ENCODE data around the gene KRTAP10-12. TPM values are rescaled to one million over a fixed set of nuclear protein-coding genes. Genes with fewer than 3 reads are reported as not detected.
"Not testable (repeated sequence)": the region's sequence is repeated elsewhere in the genome, so short reads cannot be mapped to it uniquely, and the experiment has no call there.

KRTAP10-12 gene
- total RNA-seq, 2 experiments from 2014 or later, result not detected

DNA sequence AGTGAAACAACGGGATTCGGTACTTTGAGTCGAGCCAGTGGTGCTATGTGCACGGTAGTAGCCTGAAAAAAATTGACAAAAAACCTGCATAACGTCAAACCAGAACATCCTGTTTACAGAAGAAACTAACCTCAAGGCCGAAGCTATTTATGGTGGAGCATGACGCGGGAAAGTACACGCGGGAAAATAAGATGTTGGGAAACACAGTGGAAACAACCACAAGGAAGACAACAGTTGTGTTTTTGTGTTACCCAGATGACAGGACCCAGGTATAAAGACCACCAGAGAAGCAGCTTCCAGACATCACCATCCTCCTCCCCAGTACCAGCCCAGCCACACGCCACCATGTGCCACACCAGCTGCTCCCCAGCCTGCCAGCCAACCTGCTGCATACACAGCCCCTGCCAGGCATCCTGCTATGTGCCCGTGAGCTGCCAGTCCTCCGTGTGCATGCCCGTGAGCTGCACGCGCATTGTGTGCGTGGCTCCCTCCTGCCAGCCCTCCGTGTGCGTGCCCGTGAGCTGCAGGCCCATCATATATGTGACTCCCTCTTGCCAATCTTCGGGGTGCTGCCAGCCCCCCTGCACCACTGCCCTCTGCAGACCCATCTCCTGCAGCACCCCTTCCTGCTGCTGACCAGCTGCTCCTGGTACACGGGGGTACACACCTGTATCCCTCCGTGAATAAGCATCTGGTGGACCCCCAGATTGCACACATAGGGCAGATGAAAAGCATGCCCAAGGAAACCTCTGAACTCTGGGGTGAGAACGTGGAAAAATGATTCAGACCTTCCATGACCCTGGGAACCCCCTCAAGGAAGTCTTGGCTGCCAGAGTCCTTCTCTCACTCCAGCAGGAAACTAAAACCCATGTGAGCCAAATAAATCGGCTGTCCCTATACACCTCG, 39.1 kb upstream of the KRTAP10-12 start, which contains the start of gene KRTAP12-3:
KRTAP12-3 (plus strand) TSS at position 298 of the 906 bp plus-strand sequence; CDS start at position 346, 48 bp downstream.
- peaks cover 49% of the 10 kb centered on the region for H3K4me1 Mint-ChIP-seq (ENCODE audit: low read depth)
- peak within 1 kb of the TSS; percentile 48 for H3K4me3 Mint-ChIP-seq
- H3K27me3 Mint-ChIP-seq (ENCODE audit: low read depth), result no peaks in the 10 kb centered on the region
- intact Hi-C loops (cut with micrococcal nuclease), result loop anchor here (1.0 kb wide), 2 partner anchors 39 to 256 kb away; no protein-coding TSS in a partner anchor
- H3K27ac Mint-ChIP-seq, result peak within 1 kb of the TSS; percentile 76
- CTCF ChIA-PET, result interaction anchor here (1.1 kb wide), 1 partner anchor 9 kb away, joined by 3 read pairs; no protein-coding TSS in a partner anchor
- H3K36me3 Mint-ChIP-seq (ENCODE audit: low read depth), result peaks cover 7% of the 10 kb centered on the region
- peak; percentile 45 for DNase-seq
- peaks cover 33% of the 10 kb centered on the region for H3K9me3 Mint-ChIP-seq

DNA sequence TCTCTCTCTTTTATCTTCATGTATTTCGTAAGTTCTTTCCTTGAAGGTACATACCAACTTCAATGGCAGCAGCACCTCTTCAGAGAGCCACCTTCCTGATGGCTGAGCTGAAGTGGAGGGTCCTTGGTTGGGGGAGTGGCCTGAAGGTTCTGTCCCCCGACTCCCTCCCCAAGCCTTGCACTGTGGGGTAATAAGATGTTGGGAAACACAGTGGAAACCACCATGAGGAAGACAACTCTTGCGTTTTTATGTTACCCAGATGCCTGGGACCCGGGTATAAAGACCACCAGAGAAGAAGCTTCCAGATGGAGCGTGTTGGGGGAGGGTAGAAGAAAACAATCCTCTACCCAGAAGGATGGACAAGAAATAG, 38.4 kb upstream of the KRTAP10-12 start:
- H3K27ac Mint-ChIP-seq, result peak overlapping the region; percentile 67
- H3K9me3 Mint-ChIP-seq, result peaks cover 31% of the 10 kb centered on the region
- intact Hi-C loops (cut with micrococcal nuclease), result loop anchor here (1.0 kb wide), 1 partner anchor 39 kb away; no protein-coding TSS in a partner anchor
- CTCF ChIA-PET, result interaction anchor here (1.1 kb wide), 1 partner anchor 9 kb away, joined by 3 read pairs; no protein-coding TSS in a partner anchor
- no peak overlapping the region for H3K4me3 Mint-ChIP-seq
- H3K27me3 Mint-ChIP-seq (ENCODE audit: low read depth), result no peaks in the 10 kb centered on the region
- H3K36me3 Mint-ChIP-seq (ENCODE audit: low read depth), result peaks cover 7% of the 10 kb centered on the region
- DNase-seq, result no peak
- H3K4me1 Mint-ChIP-seq (ENCODE audit: low read depth), result peaks cover 48% of the 10 kb centered on the region

DNA sequence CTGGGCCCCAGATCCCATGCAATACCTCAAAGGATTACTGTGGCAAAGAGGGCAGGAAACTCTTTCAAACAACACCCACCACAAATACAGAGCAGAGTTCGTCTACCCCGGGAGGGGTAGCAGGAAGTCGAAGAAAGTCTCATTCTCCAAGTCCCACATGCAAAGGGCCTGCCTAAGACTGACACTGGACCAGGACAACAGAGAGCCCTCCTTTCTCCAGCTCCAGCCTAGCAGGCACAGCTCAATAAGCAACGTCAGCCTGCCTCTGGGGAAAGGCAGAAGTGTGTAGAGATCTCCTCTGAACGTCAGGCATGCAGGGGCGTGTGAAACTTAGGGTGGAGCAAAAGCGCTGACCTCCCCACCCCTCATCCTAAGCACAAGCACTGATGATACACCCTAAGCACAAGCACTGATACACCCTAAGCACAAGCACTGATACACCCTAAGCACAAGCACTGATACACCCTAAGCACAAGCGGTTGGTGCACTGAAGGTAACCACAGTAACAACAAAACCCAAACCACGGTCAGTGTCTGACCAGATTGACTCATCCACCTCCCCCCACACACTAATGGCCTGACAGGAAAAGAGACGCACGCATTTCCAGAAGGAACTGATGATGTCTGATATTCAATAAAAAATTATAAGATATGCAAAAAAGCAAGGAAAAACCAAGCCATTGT, 37.9 kb upstream of the KRTAP10-12 start:
- Mint-ChIP-seq H3K36me3 (ENCODE audit: low read depth) (peaks cover 7% of the 10 kb centered on the region), H3K9me3 (peaks cover 28% of the 10 kb centered on the region), H3K27ac (no peak overlapping the region), H3K4me3 (no peak overlapping the region), H3K27me3 (ENCODE audit: low read depth) (no peaks in the 10 kb centered on the region), H3K4me1 (ENCODE audit: low read depth) (peaks cover 42% of the 10 kb centered on the region)
- CTCF ChIA-PET, result no interaction called here
- intact Hi-C loops (cut with micrococcal nuclease), result loop anchor here (1.0 kb wide), 1 partner anchor 40 kb away; no protein-coding TSS in a partner anchor
- no peak for DNase-seq

DNA sequence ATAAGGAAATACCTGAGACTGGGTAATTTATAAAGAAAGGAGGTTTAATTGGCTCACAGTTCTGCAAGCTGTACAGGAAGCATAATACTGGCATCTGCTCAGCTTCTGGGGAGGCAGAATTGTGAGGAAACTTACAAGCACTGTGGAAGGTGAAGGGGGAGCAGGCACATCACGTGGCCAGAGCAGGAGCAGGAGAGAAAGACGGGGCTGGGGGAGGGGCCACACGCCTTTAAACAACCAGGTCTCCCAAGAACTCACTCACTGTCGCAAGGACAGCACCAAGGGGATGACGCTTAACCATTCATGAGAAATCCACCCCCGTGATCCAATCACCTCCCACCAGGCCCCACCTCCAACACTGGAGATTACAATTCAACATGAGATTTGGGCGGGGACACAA, 35.4 kb upstream of the KRTAP10-12 start:
- CTCF ChIA-PET, result not testable (repeated sequence)

DNA sequence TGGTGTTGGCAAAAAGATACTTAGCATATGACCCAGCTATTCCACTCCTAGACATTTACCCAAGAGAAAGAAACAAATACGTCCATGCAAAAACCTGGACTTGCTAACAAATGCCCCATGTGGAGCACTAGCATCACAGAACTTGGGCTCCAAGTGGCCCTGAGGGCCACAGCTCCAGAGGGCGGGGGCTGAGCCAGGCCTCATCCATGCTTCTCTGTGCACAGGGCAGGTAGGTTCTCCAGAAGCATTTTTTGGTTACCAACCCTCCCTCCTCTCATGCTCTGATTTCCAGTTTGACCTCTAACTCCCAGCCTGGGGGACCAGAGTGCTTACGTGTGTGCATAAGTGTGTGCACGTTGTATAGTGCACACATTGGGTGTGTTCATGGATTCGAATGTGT, 32.3 kb upstream of the KRTAP10-12 start:
- DNase-seq, result no peak
- Mint-ChIP-seq H3K9me3 (peaks cover 7% of the 10 kb centered on the region), H3K4me1 (ENCODE audit: low read depth) (peaks cover 2% of the 10 kb centered on the region), H3K27ac (no peak overlapping the region), H3K4me3 (no peak overlapping the region), H3K27me3 (ENCODE audit: low read depth) (no peaks in the 10 kb centered on the region), H3K36me3 (ENCODE audit: low read depth) (no peaks in the 10 kb centered on the region)
- intact Hi-C loops (cut with micrococcal nuclease), result no loop called here
- CTCF ChIA-PET, result interaction anchor here (0.6 kb wide), 1 partner anchor 29 kb away, joined by 3 read pairs; no protein-coding TSS in a partner anchor

More for the DNA sequence above, 35.4 kb upstream of the KRTAP10-12 start:
- H3K36me3 Mint-ChIP-seq (ENCODE audit: low read depth); DNase-seq; H3K27ac Mint-ChIP-seq; H3K27me3 Mint-ChIP-seq (ENCODE audit: low read depth); H3K4me3 Mint-ChIP-seq; intact Hi-C loops (cut with micrococcal nuclease): not testable (repeated sequence)
- Mint-ChIP-seq H3K9me3 (peaks cover 15% of the 10 kb centered on the region), H3K4me1 (ENCODE audit: low read depth) (peaks cover 30% of the 10 kb centered on the region)

DNA sequence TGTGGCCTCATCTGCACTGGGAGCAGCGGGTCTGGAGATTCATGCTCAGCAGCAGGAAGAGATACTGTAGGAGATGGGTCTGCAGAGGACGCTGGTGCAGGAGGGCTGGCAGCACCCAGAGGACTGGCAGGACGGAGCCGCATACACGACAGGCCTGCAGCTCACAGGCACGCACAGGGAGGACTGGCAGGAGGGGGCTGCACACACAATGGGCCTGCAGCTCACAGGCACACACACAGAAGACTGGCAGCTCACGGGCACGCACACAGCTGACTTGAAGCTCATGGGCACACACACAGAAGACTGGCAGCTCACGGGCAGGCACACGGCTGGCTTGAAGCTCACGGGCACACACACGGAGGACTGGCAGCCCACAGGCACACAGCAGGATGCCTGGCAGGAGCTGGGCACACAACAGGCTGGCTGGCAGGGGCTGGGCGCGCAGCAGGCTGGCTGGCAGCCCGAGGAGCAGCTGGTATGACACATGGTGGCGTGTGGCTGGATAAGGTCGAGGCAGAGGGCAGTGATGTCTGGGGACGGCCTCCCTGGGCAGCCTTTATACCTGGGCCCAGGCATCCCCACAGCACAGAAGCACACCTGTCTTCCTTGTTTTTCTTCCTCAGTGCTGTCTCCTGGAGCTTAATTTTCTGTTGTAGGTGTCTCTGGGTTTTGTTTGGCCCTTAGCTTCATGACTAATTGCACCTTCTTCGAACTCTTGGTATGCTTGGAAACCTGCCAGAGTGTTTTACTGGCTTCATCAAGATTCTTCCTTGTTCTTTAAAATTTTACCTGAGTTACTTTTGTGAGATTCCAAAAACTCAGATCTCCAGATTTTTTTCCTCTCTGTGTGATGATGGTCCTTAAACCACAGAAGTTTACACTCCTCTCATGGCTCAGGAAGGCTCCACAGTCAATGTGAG, 30.3 kb upstream of the KRTAP10-12 start, which contains the start of gene KRTAP12-2:
KRTAP12-2 (minus strand) TSS at position 527 of the 920 bp plus-strand sequence; CDS start at position 486, 41 bp downstream.
- no peaks in the 10 kb centered on the region for H3K27me3 Mint-ChIP-seq (ENCODE audit: low read depth)
- no peak within 1 kb of the TSS for H3K27ac Mint-ChIP-seq
- DNase-seq, result no peak
- H3K36me3 Mint-ChIP-seq (ENCODE audit: low read depth), result no peaks in the 10 kb centered on the region
- intact Hi-C loops (cut with micrococcal nuclease), result no loop called here
- CTCF ChIA-PET, result interaction anchor here (1.0 kb wide), 1 partner anchor 127 kb away, joined by 5 read pairs; no protein-coding TSS in a partner anchor
- no peak within 1 kb of the TSS for H3K4me3 Mint-ChIP-seq
- no peaks in the 10 kb centered on the region for H3K4me1 Mint-ChIP-seq (ENCODE audit: low read depth)
- peaks cover 10% of the 10 kb centered on the region for H3K9me3 Mint-ChIP-seq

DNA sequence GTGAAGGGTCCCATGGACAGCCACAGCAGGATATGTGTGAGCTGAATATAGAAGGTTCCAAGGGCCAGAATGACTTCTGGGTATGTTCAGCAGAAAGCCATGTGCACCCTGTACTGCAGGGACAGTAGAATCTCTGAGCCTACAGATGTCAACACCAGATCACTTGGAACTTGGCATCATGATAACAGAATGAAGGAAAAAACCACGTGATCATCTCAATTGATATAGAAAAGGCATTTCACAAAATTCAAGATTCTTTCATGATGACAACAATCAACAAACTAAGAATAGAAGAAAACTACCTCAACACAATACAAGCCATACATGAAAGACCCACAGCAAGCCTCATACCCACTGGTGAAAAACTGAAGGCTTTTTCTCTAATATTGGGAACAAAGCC, 29.4 kb upstream of the KRTAP10-12 start:
- intact Hi-C loops (cut with micrococcal nuclease), result no loop called here
- Mint-ChIP-seq H3K27me3 (ENCODE audit: low read depth) (no peaks in the 10 kb centered on the region), H3K9me3 (peaks cover 13% of the 10 kb centered on the region), H3K4me3 (no peak overlapping the region), H3K36me3 (ENCODE audit: low read depth) (no peaks in the 10 kb centered on the region), H3K4me1 (ENCODE audit: low read depth) (no peaks in the 10 kb centered on the region), H3K27ac (no peak overlapping the region)
- CTCF ChIA-PET, result interaction anchor here (1.0 kb wide), 1 partner anchor 126 kb away, joined by 5 read pairs; no protein-coding TSS in a partner anchor
- DNase-seq, result no peak

GRCh38 chr21:44670642-44671432, 26.1 kb upstream of the KRTAP10-12 start:
- intact Hi-C loops (cut with micrococcal nuclease), result no loop called here
- H3K4me1 Mint-ChIP-seq (ENCODE audit: low read depth), result no peaks in the 10 kb centered on the region
- no peaks in the 10 kb centered on the region for H3K36me3 Mint-ChIP-seq (ENCODE audit: low read depth)
- H3K4me3 Mint-ChIP-seq, result no peak overlapping the region
- no peaks in the 10 kb centered on the region for H3K27me3 Mint-ChIP-seq (ENCODE audit: low read depth)
- peaks cover 24% of the 10 kb centered on the region for H3K9me3 Mint-ChIP-seq
- H3K27ac Mint-ChIP-seq, result no peak overlapping the region
- no peak for DNase-seq
- CTCF ChIA-PET, result no interaction called here

- H3K9me3 Mint-ChIP-seq, result peaks cover 24% of the 10 kb centered on the region
- H3K36me3 Mint-ChIP-seq (ENCODE audit: low read depth), result no peaks in the 10 kb centered on the region
- intact Hi-C loops (cut with micrococcal nuclease), result no loop called here
- no peak overlapping the region for H3K4me3 Mint-ChIP-seq
- H3K4me1 Mint-ChIP-seq (ENCODE audit: low read depth), result no peaks in the 10 kb centered on the region
- no peak overlapping the region for H3K27ac Mint-ChIP-seq
- no peak for DNase-seq
- CTCF ChIA-PET, result no interaction called here
- no peaks in the 10 kb centered on the region for H3K27me3 Mint-ChIP-seq (ENCODE audit: low read depth)
These were observed 25.1 kb upstream of the KRTAP10-12 start for GRCh38 chr21:44671911-44672310.

GRCh38 chr21:44677881-44678280, 19.1 kb upstream of the KRTAP10-12 start:
- Mint-ChIP-seq H3K4me3 (no peak overlapping the region), H3K36me3 (ENCODE audit: low read depth) (no peaks in the 10 kb centered on the region), H3K27ac (no peak overlapping the region), H3K4me1 (ENCODE audit: low read depth) (no peaks in the 10 kb centered on the region), H3K9me3 (peaks cover 9% of the 10 kb centered on the region), H3K27me3 (ENCODE audit: low read depth) (peaks cover 3% of the 10 kb centered on the region)
- intact Hi-C loops (cut with micrococcal nuclease), result no loop called here
- CTCF ChIA-PET, result no interaction called here
- DNase-seq, result no peak

DNA sequence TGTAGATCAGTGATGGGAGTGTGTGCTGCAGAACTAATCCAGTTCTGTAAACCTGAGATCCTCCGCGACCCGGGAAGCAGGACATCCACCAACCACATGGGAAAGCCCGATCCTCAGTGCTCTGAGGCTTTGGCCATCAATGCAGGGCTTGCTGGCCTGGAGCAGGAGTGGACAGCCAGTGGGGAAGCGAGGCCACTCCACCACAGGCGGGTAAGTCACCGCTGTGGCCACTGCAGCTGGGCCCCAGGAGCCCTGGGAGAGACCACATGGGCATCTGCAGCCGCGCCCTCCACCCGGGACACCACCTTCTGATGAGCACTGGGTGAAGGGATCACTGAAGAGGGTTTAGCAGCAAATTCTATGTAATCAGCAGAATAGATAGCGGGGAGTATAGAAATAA, 15.8 kb upstream of the KRTAP10-12 start:
- peaks cover 3% of the 10 kb centered on the region for H3K4me1 Mint-ChIP-seq (ENCODE audit: low read depth)
- CTCF ChIA-PET, result interaction anchor here (0.6 kb wide), 1 partner anchor 28 kb away, joined by 3 read pairs; no protein-coding TSS in a partner anchor
- H3K27ac Mint-ChIP-seq, result no peak overlapping the region
- peaks cover 4% of the 10 kb centered on the region for H3K27me3 Mint-ChIP-seq (ENCODE audit: low read depth)
- no peaks in the 10 kb centered on the region for H3K9me3 Mint-ChIP-seq
- no peak for DNase-seq
- no peak overlapping the region for H3K4me3 Mint-ChIP-seq
- H3K36me3 Mint-ChIP-seq (ENCODE audit: low read depth), result no peaks in the 10 kb centered on the region
- intact Hi-C loops (cut with micrococcal nuclease), result no loop called here
